NB4 (cell line): Measurements from ENCODE around the gene RFX8.

Experiments
- DNase-seq: peaks from one replicate; pipeline ENCODE4 v3.0.0; 2010; ENCODE audit warnings: low read depth
- H3K4me3 ChIP-seq: one replicate; pipeline ENCODE4 v1.5.1; 2011; ENCODE audit warnings: mild to moderate bottlenecking, low read depth, low read length, moderate library complexity
- MYC ChIP-seq: IDR thresholded peaks from 2 replicates; pipeline ENCODE4 v1.6.1; 2011; ENCODE audit warnings: low read depth, low read length
- POLR2A ChIP-seq: IDR thresholded peaks from 2 replicates; pipeline ENCODE4 v1.6.1; 2011; ENCODE audit warnings: mild to moderate bottlenecking; ENCODE audit not compliant: insufficient read length; ENCODE audit errors: extremely low read depth
- TF ChIP-seq, protein P1 (sequence below): IDR thresholded peaks from one replicate; pipeline ENCODE4 v1.5.1; 2012; ENCODE audit warnings: low read depth, low read length
- TF ChIP-seq, protein P2 (sequence below): IDR thresholded peaks from 2 replicates; pipeline ENCODE4 v1.6.1; 2011; ENCODE audit warnings: low read depth, low read length

Gene RFX8

DNA sequence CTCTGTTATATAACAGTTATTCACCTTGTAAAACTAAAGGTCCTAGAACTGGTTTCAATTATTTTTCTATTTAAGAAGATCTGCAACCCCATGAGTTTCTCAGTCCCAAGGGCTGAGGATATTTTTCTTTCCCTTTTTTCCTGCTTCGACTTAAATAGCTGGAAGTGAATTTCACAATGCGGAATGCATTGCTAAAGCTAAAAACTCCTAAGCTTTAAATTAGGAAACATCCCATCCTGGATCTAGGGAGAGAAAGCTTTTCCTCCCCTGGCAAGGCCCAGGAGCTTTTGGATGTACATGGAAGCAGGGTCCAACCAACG, 1.4 kb downstream of the RFX8 start:
- no peak for TF ChIP-seq POLR2A
- TF ChIP-seq, protein P1, sequence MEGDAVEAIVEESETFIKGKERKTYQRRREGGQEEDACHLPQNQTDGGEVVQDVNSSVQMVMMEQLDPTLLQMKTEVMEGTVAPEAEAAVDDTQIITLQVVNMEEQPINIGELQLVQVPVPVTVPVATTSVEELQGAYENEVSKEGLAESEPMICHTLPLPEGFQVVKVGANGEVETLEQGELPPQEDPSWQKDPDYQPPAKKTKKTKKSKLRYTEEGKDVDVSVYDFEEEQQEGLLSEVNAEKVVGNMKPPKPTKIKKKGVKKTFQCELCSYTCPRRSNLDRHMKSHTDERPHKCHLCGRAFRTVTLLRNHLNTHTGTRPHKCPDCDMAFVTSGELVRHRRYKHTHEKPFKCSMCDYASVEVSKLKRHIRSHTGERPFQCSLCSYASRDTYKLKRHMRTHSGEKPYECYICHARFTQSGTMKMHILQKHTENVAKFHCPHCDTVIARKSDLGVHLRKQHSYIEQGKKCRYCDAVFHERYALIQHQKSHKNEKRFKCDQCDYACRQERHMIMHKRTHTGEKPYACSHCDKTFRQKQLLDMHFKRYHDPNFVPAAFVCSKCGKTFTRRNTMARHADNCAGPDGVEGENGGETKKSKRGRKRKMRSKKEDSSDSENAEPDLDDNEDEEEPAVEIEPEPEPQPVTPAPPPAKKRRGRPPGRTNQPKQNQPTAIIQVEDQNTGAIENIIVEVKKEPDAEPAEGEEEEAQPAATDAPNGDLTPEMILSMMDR, result no peak
- no peak for TF ChIP-seq MYC
- TF ChIP-seq, protein P2, sequence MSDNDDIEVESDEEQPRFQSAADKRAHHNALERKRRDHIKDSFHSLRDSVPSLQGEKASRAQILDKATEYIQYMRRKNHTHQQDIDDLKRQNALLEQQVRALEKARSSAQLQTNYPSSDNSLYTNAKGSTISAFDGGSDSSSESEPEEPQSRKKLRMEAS, result no peak
- no peak for DNase-seq
- H3K4me3 ChIP-seq, result peak overlapping the region; percentile 69

DNA sequence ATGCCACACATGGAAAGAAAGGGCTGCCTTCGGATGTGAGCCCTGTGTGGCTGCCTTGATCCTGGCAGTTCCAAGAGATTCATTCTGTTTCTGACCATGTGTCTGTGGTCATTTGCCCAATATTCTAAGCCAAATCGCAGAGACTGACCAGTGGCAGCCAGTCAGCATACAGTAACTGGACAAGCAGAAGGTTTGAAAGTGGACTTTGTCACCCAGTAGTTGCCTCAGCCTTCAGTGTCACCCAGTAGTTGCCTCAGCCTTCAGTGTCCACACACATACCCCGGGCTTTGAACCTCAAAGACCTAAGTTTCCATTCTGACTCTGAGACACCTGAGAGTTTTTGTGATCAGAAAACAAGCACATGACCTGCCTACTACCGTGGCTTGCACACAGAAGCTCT, 5.0 kb downstream of the RFX8 start:
- TF ChIP-seq MYC (no peak), POLR2A (no peak)
- TF ChIP-seq, protein P2, result no peak
- TF ChIP-seq, protein P1, result no peak
- DNase-seq, result no peak
- H3K4me3 ChIP-seq, result no peak overlapping the region

DNA sequence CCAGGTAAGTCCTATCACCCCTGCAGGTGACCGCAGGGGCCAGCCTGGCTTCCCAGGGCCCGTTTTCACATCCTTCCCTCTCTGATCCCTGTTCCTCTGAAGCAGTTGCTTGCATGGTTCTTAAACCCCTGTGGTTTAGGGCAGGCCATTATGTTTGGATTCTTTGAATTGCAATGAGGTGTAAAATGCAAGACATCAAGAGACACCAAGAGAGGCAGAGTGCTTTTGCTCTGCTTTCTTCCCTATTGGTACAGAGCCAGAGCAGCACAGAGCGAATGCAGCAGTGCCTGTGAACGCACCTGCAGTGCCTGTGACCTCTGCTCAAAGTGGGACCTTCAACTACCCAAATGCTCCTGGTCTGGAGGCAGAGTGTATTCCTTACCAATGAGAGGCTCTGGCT, 7.6 kb downstream of the RFX8 start:
- DNase-seq, result no peak
- TF ChIP-seq, protein P1, result no peak
- TF ChIP-seq, protein P2, result no peak
- TF ChIP-seq MYC (no peak), POLR2A (no peak)

DNA sequence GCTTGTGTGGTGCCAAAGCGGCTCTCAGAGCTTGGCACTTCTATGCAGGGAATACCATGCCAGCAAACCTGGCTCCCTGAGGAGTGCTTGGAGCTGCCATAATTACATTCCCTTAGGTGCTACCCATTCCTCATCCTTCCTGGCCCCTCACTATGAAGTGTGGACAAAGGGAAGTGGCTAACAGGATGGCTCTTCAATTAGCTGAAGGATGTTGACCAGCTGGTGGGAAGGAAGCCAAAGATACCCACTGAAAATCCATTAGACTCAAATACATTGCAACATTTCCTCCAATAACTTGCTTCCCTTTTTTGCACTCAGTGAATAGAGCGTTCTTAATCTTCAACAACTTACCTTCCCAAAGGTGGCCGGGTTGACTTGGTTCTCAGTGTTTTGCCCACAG, 8.5 kb downstream of the RFX8 start:
- H3K4me3 ChIP-seq, result no peak overlapping the region
- TF ChIP-seq, protein P2, result 0 out of 2 replicates have a peak, but pooled peaks have one; percentile 13
- TF ChIP-seq, protein P1, result no peak
- TF ChIP-seq MYC, result peak; percentile 65; the same call in 1 of the 2 replicates
- DNase-seq, result peak; percentile 89

More for the DNA sequence above, 7.6 kb downstream of the RFX8 start:
- no peak overlapping the region for H3K4me3 ChIP-seq

DNA sequence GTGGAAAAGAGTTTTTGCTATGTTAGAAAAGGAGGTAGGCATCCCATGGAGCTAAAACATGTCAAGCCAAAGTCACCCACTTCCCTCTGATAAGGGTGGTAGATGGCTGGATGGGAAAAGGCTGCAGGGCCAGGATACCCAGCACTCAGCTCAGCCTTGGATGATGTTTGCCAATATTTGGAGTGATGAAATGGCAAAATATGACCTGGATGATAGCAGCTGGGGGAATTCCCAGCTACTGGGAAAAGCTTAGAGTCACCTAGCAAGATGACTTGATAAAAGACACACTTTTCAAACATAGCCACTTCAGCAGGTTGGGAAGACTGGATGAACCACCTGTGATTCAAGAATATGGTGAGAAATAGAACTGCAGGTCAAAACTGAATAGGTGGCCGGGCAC, 10.1 kb downstream of the RFX8 start:
- DNase-seq, result no peak
- TF ChIP-seq MYC, result no peak
- TF ChIP-seq, protein P2, result no peak
- no peak for TF ChIP-seq POLR2A
- TF ChIP-seq, protein P1, result no peak
- no peak overlapping the region for H3K4me3 ChIP-seq
